Astrocyte (in vitro differentiated cells and primary cell): ENCODE results near the gene TREML2. TPM values are rescaled to one million over a fixed set of nuclear protein-coding genes. Genes with fewer than 3 reads are reported as not detected.

Experiments used
- DNase-seq: peaks from one replicate; pipeline ENCODE4 v3.0.0-alpha.2; 2010; ENCODE audit warnings: low read depth
- FAIRE-seq: peaks from 2 replicates; lab custom pipeline; 2011; peaks lifted over from hg19 to GRCh38; lab: Jason Lieb, UNC
- H2AFZ ChIP-seq: 2 replicates; pipeline ENCODE4 v1.6.0; 2012; ENCODE audit warnings: low read depth, low read length, inconsistent platforms
- H3K27ac ChIP-seq: 2 replicates; pipeline ENCODE4 v1.5.1; 2011; ENCODE audit warnings: low read depth, low read length, inconsistent platforms
- H3K27me3 ChIP-seq: 2 replicates; pipeline ENCODE4 v1.6.0; 2011; ENCODE audit warnings: low read length, inconsistent platforms; ENCODE audit not compliant: insufficient read depth
- H3K36me3 ChIP-seq: 2 replicates; pipeline ENCODE4 v1.5.1; 2011; ENCODE audit warnings: low read length, inconsistent platforms; ENCODE audit not compliant: insufficient read depth
- H3K4me1 ChIP-seq: 2 replicates; pipeline ENCODE4 v1.5.1; 2011; ENCODE audit warnings: low read length, inconsistent platforms; ENCODE audit not compliant: insufficient read depth
- H3K4me2 ChIP-seq: 2 replicates; pipeline ENCODE4 v1.6.0; 2012; ENCODE audit warnings: low read length, inconsistent platforms
- H3K4me3 ChIP-seq: 2 replicates; pipeline ENCODE4 v1.5.1; 2011; ENCODE audit warnings: low read depth, mild to moderate bottlenecking, low read length, inconsistent platforms; ENCODE audit not compliant: insufficient read depth
- H3K79me2 ChIP-seq: 2 replicates; pipeline ENCODE4 v1.6.0; 2012; ENCODE audit warnings: mild to moderate bottlenecking, low read length, inconsistent platforms; ENCODE audit not compliant: insufficient read depth
- H3K9ac ChIP-seq: 2 replicates; pipeline ENCODE4 v1.6.0; 2012; ENCODE audit warnings: mild to moderate bottlenecking, low read length, inconsistent platforms
- H3K9me3 ChIP-seq: 2 replicates; pipeline ENCODE4 v1.5.1; 2012; ENCODE audit warnings: low read depth, mild to moderate bottlenecking, low read length, inconsistent platforms; ENCODE audit not compliant: insufficient read depth
- H4K20me1 ChIP-seq: 2 replicates; pipeline ENCODE4 v1.6.0; 2012; ENCODE audit warnings: low read length, inconsistent platforms; ENCODE audit not compliant: insufficient read depth
- H3K27ac Mint-ChIP-seq: one replicate; pipeline ENCODE4 v1.8.0; 2021; ENCODE audit warnings: mild to moderate bottlenecking, mixed read lengths; ENCODE audit not compliant: unreplicated experiment
- H3K27me3 Mint-ChIP-seq: one replicate; pipeline ENCODE4 v1.8.0; 2021; ENCODE audit warnings: low read depth, mixed read lengths; ENCODE audit not compliant: unreplicated experiment
- H3K36me3 Mint-ChIP-seq: one replicate; pipeline ENCODE4 v1.8.0; 2021; ENCODE audit warnings: low read depth, mixed read lengths; ENCODE audit not compliant: unreplicated experiment
- H3K4me1 Mint-ChIP-seq: one replicate; pipeline ENCODE4 v1.8.0; 2021; ENCODE audit warnings: low read depth, mixed read lengths; ENCODE audit not compliant: unreplicated experiment
- H3K4me3 Mint-ChIP-seq: one replicate; pipeline ENCODE4 v1.8.0; 2021; ENCODE audit warnings: mild to moderate bottlenecking, moderate library complexity, mixed read lengths; ENCODE audit not compliant: unreplicated experiment
- H3K9me3 Mint-ChIP-seq: one replicate; pipeline ENCODE4 v1.8.0; 2021; ENCODE audit warnings: mild to moderate bottlenecking, mixed read lengths; ENCODE audit not compliant: unreplicated experiment
- CTCF ChIP-seq: IDR thresholded peaks from 2 replicates; pipeline ENCODE4 v1.5.1; 2011; ENCODE audit warnings: low read depth, mild to moderate bottlenecking, inconsistent platforms, low read length, moderate library complexity; ENCODE audit not compliant: insufficient read depth
- EZH2 ChIP-seq: IDR thresholded peaks from 2 replicates; pipeline ENCODE4 v1.6.1; 2012; ENCODE audit warnings: mild to moderate bottlenecking, low read length, inconsistent platforms; ENCODE audit not compliant: insufficient read depth
- total RNA-seq: library from RNA; stranded (reverse); gene quantifications from 2 replicates; pipeline ENCODE4 v1.2.1, GENCODE V29; 2021

Gene TREML2
- total RNA-seq, 1 donor from 2014 or later, result not detected

- no peak for DNase-seq
- Histone ChIP-seq H3K27me3 (no peaks in the 10 kb centered on the region), H3K9me3 (no peaks in the 10 kb centered on the region), H3K4me3 (no peak overlapping the region), H3K4me1 (no peaks in the 10 kb centered on the region), H3K27ac (no peak overlapping the region), H2AFZ (no peak overlapping the region), H3K36me3 (no peaks in the 10 kb centered on the region), H3K4me2 (no peak overlapping the region), H3K79me2 (no peaks in the 10 kb centered on the region), H3K9ac (no peak overlapping the region), H4K20me1 (no peaks in the 10 kb centered on the region)
- no peak for TF ChIP-seq EZH2
- no peak for TF ChIP-seq CTCF
- Mint-ChIP-seq H3K4me1 (no peaks in the 10 kb centered on the region), H3K27ac (no peak overlapping the region), H3K9me3 (peaks cover 17% of the 10 kb centered on the region), H3K4me3 (no peak overlapping the region), H3K36me3 (no peaks in the 10 kb centered on the region), H3K27me3 (peaks cover 18% of the 10 kb centered on the region)
- no peak for FAIRE-seq
These were observed 12.7 kb downstream of the TREML2 start for GRCh38 chr6:41187924-41188886.

- no peaks in the 10 kb centered on the region for H3K9me3 ChIP-seq
- no peaks in the 10 kb centered on the region for H4K20me1 ChIP-seq
- Mint-ChIP-seq H3K36me3 (no peaks in the 10 kb centered on the region), H3K4me1 (no peaks in the 10 kb centered on the region), H3K27me3 (peaks cover 11% of the 10 kb centered on the region), H3K4me3 (no peak overlapping the region), H3K9me3 (peaks cover 17% of the 10 kb centered on the region), H3K27ac (no peak overlapping the region)
- no peaks in the 10 kb centered on the region for H3K4me1 ChIP-seq
- H3K27ac ChIP-seq, result no peak overlapping the region
- H3K36me3 ChIP-seq, result no peaks in the 10 kb centered on the region
- H3K9ac ChIP-seq, result no peak overlapping the region
- no peaks in the 10 kb centered on the region for H3K27me3 ChIP-seq
- H3K79me2 ChIP-seq, result no peaks in the 10 kb centered on the region
- DNase-seq (no peak), FAIRE-seq (no peak)
- H3K4me3 ChIP-seq, result no peak overlapping the region
- no peak overlapping the region for H3K4me2 ChIP-seq
- no peak for TF ChIP-seq CTCF
- no peak overlapping the region for H2AFZ ChIP-seq
These were observed 14.9 kb downstream of the TREML2 start for GRCh38 chr6:41186031-41186562.

GRCh38 chr6:41184761-41185160, 16.2 kb downstream of the TREML2 start:
- no peak for DNase-seq
- Mint-ChIP-seq H3K27ac (no peak overlapping the region), H3K4me1 (no peaks in the 10 kb centered on the region), H3K4me3 (no peak overlapping the region), H3K9me3 (peaks cover 11% of the 10 kb centered on the region), H3K36me3 (no peaks in the 10 kb centered on the region), H3K27me3 (peaks cover 11% of the 10 kb centered on the region)
- no peaks in the 10 kb centered on the region for H4K20me1 ChIP-seq
- H3K4me3 ChIP-seq, result no peak overlapping the region
- FAIRE-seq, result no peak
- H3K4me1 ChIP-seq, result no peaks in the 10 kb centered on the region
- TF ChIP-seq EZH2 (no peak), CTCF (no peak)
- H2AFZ ChIP-seq, result no peak overlapping the region
- H3K36me3 ChIP-seq, result no peaks in the 10 kb centered on the region
- no peak overlapping the region for H3K4me2 ChIP-seq
- H3K9me3 ChIP-seq, result no peaks in the 10 kb centered on the region
- H3K79me2 ChIP-seq, result no peaks in the 10 kb centered on the region
- no peak overlapping the region for H3K27ac ChIP-seq
- H3K9ac ChIP-seq, result no peak overlapping the region
- H3K27me3 ChIP-seq, result no peaks in the 10 kb centered on the region
